ENCODE results near the gene GFPT1.
"Not testable (repeated sequence)": the region's sequence is repeated elsewhere in the genome, so short reads cannot be mapped to it uniquely, and the experiment has no call there.

Gene GFPT1

GRCh38 chr2:69369802-69370201 lies 17.2 kb downstream of the GFPT1 start:
- H3K36me3 Mint-ChIP-seq (ENCODE audit: low read depth), result peaks cover 53% of the 10 kb centered on the region
- no peak overlapping the region for H3K27ac Mint-ChIP-seq
- no peaks in the 10 kb centered on the region for H3K27me3 Mint-ChIP-seq
- no peaks in the 10 kb centered on the region for H3K9me3 Mint-ChIP-seq
- H3K4me1 Mint-ChIP-seq (ENCODE audit: low read depth), result no peaks in the 10 kb centered on the region
- H3K4me3 Mint-ChIP-seq, result no peak overlapping the region

- Mint-ChIP-seq H3K27ac (no peak overlapping the region), H3K9me3 (no peaks in the 10 kb centered on the region), H3K4me3 (no peak overlapping the region), H3K36me3 (ENCODE audit: low read depth) (peaks cover 54% of the 10 kb centered on the region), H3K27me3 (no peaks in the 10 kb centered on the region), H3K4me1 (ENCODE audit: low read depth) (no peaks in the 10 kb centered on the region)
These were observed 18.4 kb downstream of the GFPT1 start for GRCh38 chr2:69368588-69368987.

GRCh38 chr2:69359371-69359770 lies 27.7 kb downstream of the GFPT1 start:
- peaks cover 54% of the 10 kb centered on the region for H3K36me3 Mint-ChIP-seq (ENCODE audit: low read depth)
- H3K9me3 Mint-ChIP-seq, result no peaks in the 10 kb centered on the region
- no peaks in the 10 kb centered on the region for H3K27me3 Mint-ChIP-seq
- no peak overlapping the region for H3K4me3 Mint-ChIP-seq
- H3K4me1 Mint-ChIP-seq (ENCODE audit: low read depth), result no peaks in the 10 kb centered on the region
- H3K27ac Mint-ChIP-seq, result no peak overlapping the region

- Mint-ChIP-seq H3K9me3 (no peaks in the 10 kb centered on the region), H3K27ac (no peak overlapping the region), H3K27me3 (no peaks in the 10 kb centered on the region), H3K36me3 (ENCODE audit: low read depth) (peaks cover 59% of the 10 kb centered on the region), H3K4me1 (ENCODE audit: low read depth) (no peaks in the 10 kb centered on the region), H3K4me3 (no peak overlapping the region)
These were observed 28.1 kb downstream of the GFPT1 start for GRCh38 chr2:69358914-69359313.

GRCh38 chr2:69356471-69356870 lies 30.6 kb downstream of the GFPT1 start:
- Mint-ChIP-seq H3K36me3 (ENCODE audit: low read depth) (peaks cover 55% of the 10 kb centered on the region), H3K4me3 (no peak overlapping the region), H3K27ac (no peak overlapping the region), H3K4me1 (ENCODE audit: low read depth) (no peaks in the 10 kb centered on the region), H3K27me3 (no peaks in the 10 kb centered on the region), H3K9me3 (no peaks in the 10 kb centered on the region)

GRCh38 chr2:69354976-69355375 lies 32.1 kb downstream of the GFPT1 start:
- H3K36me3 Mint-ChIP-seq (ENCODE audit: low read depth), result peaks cover 59% of the 10 kb centered on the region
- not testable (repeated sequence) for H3K4me1 Mint-ChIP-seq (ENCODE audit: low read depth); H3K4me3 Mint-ChIP-seq; H3K27ac Mint-ChIP-seq; H3K9me3 Mint-ChIP-seq; H3K27me3 Mint-ChIP-seq

GRCh38 chr2:69353360-69353759 lies 33.7 kb downstream of the GFPT1 start:
- Mint-ChIP-seq H3K4me1 (ENCODE audit: low read depth) (no peaks in the 10 kb centered on the region), H3K36me3 (ENCODE audit: low read depth) (peaks cover 60% of the 10 kb centered on the region), H3K9me3 (no peaks in the 10 kb centered on the region), H3K27ac (no peak overlapping the region), H3K27me3 (no peaks in the 10 kb centered on the region), H3K4me3 (no peak overlapping the region)

GRCh38 chr2:69348781-69349180 lies 38.2 kb downstream of the GFPT1 start:
- H3K4me3 Mint-ChIP-seq, result no peak overlapping the region
- H3K36me3 Mint-ChIP-seq (ENCODE audit: low read depth), result peaks cover 58% of the 10 kb centered on the region

GRCh38 chr2:69345434-69345833 lies 41.6 kb downstream of the GFPT1 start:
- Mint-ChIP-seq H3K36me3 (ENCODE audit: low read depth) (peaks cover 75% of the 10 kb centered on the region), H3K27ac (no peak overlapping the region), H3K4me3 (no peak overlapping the region), H3K4me1 (ENCODE audit: low read depth) (peaks cover 21% of the 10 kb centered on the region), H3K9me3 (no peaks in the 10 kb centered on the region), H3K27me3 (no peaks in the 10 kb centered on the region)

More at GRCh38 chr2:69348781-69349180, 38.2 kb downstream of the GFPT1 start:
- Mint-ChIP-seq H3K27ac (no peak overlapping the region), H3K4me1 (ENCODE audit: low read depth) (peaks cover 21% of the 10 kb centered on the region), H3K27me3 (no peaks in the 10 kb centered on the region), H3K9me3 (no peaks in the 10 kb centered on the region)

- Mint-ChIP-seq H3K4me3 (no peak overlapping the region), H3K9me3 (no peaks in the 10 kb centered on the region), H3K27me3 (no peaks in the 10 kb centered on the region), H3K4me1 (ENCODE audit: low read depth) (peaks cover 21% of the 10 kb centered on the region), H3K36me3 (ENCODE audit: low read depth) (peaks cover 72% of the 10 kb centered on the region), H3K27ac (peak overlapping the region; percentile 74)
These were observed 42.7 kb downstream of the GFPT1 start for GRCh38 chr2:69344305-69344704.

GRCh38 chr2:69340101-69340775 lies 46.8 kb downstream of the GFPT1 start:
- no peak overlapping the region for H3K4me3 Mint-ChIP-seq
- no peak overlapping the region for H3K27ac Mint-ChIP-seq
- no peaks in the 10 kb centered on the region for H3K27me3 Mint-ChIP-seq
- no peaks in the 10 kb centered on the region for H3K9me3 Mint-ChIP-seq
- H3K36me3 Mint-ChIP-seq (ENCODE audit: low read depth), result peaks cover 81% of the 10 kb centered on the region
- H3K4me1 Mint-ChIP-seq (ENCODE audit: low read depth), result peaks cover 15% of the 10 kb centered on the region

GRCh38 chr2:69335311-69335710 lies 51.7 kb downstream of the GFPT1 start:
- Mint-ChIP-seq H3K27me3 (no peaks in the 10 kb centered on the region), H3K9me3 (no peaks in the 10 kb centered on the region), H3K36me3 (ENCODE audit: low read depth) (peaks cover 58% of the 10 kb centered on the region), H3K4me1 (ENCODE audit: low read depth) (no peaks in the 10 kb centered on the region), H3K4me3 (no peak overlapping the region), H3K27ac (no peak overlapping the region)

- no peaks in the 10 kb centered on the region for H3K27me3 Mint-ChIP-seq
- no peak overlapping the region for H3K27ac Mint-ChIP-seq
- H3K36me3 Mint-ChIP-seq (ENCODE audit: low read depth), result peaks cover 60% of the 10 kb centered on the region
- H3K9me3 Mint-ChIP-seq, result no peaks in the 10 kb centered on the region
- H3K4me1 Mint-ChIP-seq (ENCODE audit: low read depth), result no peaks in the 10 kb centered on the region
- H3K4me3 Mint-ChIP-seq, result no peak overlapping the region
These were observed 53.7 kb downstream of the GFPT1 start for GRCh38 chr2:69333352-69333751.

GRCh38 chr2:69330781-69331180 lies 56.2 kb downstream of the GFPT1 start:
- H3K27me3 Mint-ChIP-seq, result no peaks in the 10 kb centered on the region
- no peak overlapping the region for H3K4me3 Mint-ChIP-seq
- no peaks in the 10 kb centered on the region for H3K9me3 Mint-ChIP-seq
- no peak overlapping the region for H3K27ac Mint-ChIP-seq
- H3K36me3 Mint-ChIP-seq (ENCODE audit: low read depth), result peaks cover 63% of the 10 kb centered on the region
- no peaks in the 10 kb centered on the region for H3K4me1 Mint-ChIP-seq (ENCODE audit: low read depth)

GRCh38 chr2:69322631-69323030 lies 64.4 kb downstream of the GFPT1 start:
- peaks cover 71% of the 10 kb centered on the region for H3K36me3 Mint-ChIP-seq (ENCODE audit: low read depth)
- H3K27me3 Mint-ChIP-seq, result no peaks in the 10 kb centered on the region
- H3K9me3 Mint-ChIP-seq, result no peaks in the 10 kb centered on the region
- no peaks in the 10 kb centered on the region for H3K4me1 Mint-ChIP-seq (ENCODE audit: low read depth)
- H3K4me3 Mint-ChIP-seq, result no peak overlapping the region
- no peak overlapping the region for H3K27ac Mint-ChIP-seq

- H3K4me3 Mint-ChIP-seq, result no peak overlapping the region
- no peak overlapping the region for H3K27ac Mint-ChIP-seq
- H3K4me1 Mint-ChIP-seq (ENCODE audit: low read depth), result no peaks in the 10 kb centered on the region
- peaks cover 16% of the 10 kb centered on the region for H3K9me3 Mint-ChIP-seq
- H3K27me3 Mint-ChIP-seq, result no peaks in the 10 kb centered on the region
- peaks cover 32% of the 10 kb centered on the region for H3K36me3 Mint-ChIP-seq (ENCODE audit: low read depth)
These were observed 70.5 kb downstream of the GFPT1 start for GRCh38 chr2:69316550-69316949.
